C4-2B (cell line): ENCODE data around the gene CACNA1H.

ENCODE experiments used
- CTCF ChIP-seq: fragments of 450-650 bp; conservative IDR thresholded peaks from 2 replicates; pipeline ENCODE4 v1.5.1; 2017; ENCODE audit warnings: mild to moderate bottlenecking
- ZFX ChIP-seq: fragments of 450-650 bp; IDR thresholded peaks from 2 replicates; pipeline ENCODE4 v1.6.1; 2017

GRCh38 chr16:1204933-1205332, 52.0 kb downstream of the CACNA1H start:
- no peak for TF ChIP-seq CTCF
- TF ChIP-seq ZFX = no peak
